Superior temporal gyrus (tissue), 1 donor: ENCODE data around the gene CSNK1A1L.

Experiments
- DNase-seq: peaks from one replicate; pipeline ENCODE4 v3.0.0-alpha.2; 2016; ENCODE audit errors: extremely low spot score

CSNK1A1L gene

GRCh38 chr13:37107456-37107855 lies 2.0 kb upstream of the CSNK1A1L start:
- DNase-seq: no peak

- DNase-seq: no peak
Observed at GRCh38 chr13:37106642-37107041, 1.2 kb upstream of the CSNK1A1L start.

DNA sequence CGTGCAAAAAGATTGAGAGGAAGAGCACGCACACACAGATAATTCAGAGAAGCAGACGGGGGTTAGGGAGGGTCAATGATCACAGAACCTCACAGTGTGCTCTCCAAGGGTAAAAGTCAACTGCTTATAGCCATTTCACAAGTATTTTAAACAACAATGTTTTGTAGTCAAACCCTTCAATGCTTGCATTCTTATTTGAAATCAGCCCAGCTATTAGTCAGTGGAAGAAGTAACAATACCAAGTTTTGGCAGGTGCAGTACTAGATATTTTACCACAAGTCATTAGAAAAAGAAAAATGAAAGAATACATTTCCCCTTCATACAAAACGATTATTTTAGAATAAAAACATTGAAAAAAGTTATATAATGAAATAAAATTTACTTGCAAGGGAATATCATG lies 2.6 kb downstream of the CSNK1A1L start:
- DNase-seq: no peak

- DNase-seq: no peak
Observed at GRCh38 chr13:37101201-37101600, 4.3 kb downstream of the CSNK1A1L start.

- DNase-seq: no peak
Observed at GRCh38 chr13:37100731-37101130, 4.7 kb downstream of the CSNK1A1L start.

DNA sequence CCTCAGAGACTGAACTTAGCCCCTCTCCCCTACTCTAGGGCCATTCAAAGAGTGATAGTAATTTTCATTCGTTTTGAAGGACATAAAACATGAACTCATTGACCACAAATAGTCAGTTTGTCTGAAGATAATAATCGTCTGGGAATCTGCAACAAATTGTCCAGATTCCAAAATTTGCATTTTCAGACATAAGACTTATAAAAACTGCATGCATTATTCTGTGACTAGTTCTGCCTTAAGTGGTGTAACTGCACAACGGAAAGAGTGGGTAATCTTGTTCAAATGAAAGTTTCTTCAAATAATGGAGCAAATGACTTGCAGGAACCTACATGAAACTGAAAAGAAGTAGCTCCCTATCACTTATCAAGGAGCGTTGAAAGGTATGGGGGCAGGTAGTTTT lies 8.4 kb downstream of the CSNK1A1L start:
- DNase-seq: no peak

DNA sequence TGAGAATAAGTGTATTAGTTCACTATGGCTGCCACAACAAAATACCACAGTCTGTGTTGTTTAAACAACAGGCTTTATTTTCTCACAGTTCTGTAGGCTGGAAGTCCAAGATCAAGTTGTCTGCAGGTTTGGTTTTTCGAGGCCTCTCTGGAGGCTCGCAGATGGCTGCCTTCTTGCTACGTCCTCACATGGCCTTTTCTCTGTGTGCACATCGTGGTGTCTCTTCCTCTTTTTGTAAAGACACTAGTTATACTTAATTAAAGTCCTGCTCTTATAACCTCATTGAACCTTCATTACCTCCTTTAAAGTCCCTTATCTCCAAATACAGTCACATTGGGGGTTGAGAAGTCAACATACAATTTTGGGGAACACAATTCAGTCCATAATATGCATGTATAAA lies 10.6 kb downstream of the CSNK1A1L start:
- no peak for DNase-seq

DNA sequence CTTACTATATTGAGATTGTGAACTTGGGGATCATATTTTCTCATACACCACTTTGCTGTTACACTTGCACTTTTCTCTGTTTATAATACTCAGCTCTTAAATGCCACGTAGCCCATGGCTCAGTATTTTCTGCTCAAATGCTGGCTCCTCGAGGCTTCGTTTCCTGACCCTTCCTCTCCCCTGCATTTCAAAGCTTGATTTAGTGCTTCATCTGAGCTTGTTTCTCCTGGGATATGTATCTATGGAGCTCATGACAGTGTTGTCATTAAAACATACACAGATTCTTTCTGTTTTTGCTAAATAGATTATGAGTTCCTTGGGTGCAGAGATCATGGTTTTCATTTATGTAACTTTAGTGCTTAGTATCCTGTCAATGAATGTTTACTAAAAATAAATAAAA lies 11.4 kb downstream of the CSNK1A1L start:
- DNase-seq: no peak

DNA sequence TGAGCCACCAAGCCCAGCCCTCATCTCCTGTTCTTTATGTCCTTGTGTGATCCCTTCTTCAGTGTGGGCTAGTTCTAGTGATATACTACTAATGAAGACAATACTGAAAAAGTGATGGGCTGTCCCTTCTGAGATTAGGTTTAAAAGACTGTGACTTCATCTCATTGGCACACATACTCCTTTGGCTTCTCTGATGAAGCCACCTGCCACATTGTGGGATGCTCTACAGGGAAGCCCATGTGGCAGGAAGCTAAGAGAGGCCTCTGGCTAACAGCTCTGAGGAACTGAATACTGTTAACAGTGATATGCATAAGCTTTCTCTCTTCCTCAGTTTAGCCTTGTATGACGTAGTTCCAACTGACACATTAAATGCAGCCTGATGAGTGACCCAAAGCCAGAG lies 13.6 kb downstream of the CSNK1A1L start:
- DNase-seq: no peak

- no peak for DNase-seq
Observed at GRCh38 chr13:37090912-37091311, 14.6 kb downstream of the CSNK1A1L start.

DNA sequence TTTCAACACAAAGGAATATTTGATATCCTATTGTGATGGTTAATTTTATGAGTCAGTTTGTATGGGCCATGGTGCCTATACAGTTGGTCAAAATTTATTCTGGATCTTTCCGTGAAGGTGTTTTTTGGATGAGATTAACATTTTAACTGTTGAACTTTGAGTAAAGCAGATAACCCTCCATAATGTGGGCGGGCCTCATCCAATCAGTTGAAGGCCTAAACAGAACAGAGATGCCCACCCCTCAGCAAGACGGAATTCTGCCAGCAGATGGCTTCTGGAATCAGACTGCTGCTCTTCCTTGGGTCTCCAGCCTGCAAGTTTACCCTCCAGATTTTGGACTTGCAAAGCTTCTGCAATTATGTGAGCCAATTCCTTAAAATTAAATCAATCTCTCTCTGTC lies 16.0 kb downstream of the CSNK1A1L start:
- no peak for DNase-seq

DNA sequence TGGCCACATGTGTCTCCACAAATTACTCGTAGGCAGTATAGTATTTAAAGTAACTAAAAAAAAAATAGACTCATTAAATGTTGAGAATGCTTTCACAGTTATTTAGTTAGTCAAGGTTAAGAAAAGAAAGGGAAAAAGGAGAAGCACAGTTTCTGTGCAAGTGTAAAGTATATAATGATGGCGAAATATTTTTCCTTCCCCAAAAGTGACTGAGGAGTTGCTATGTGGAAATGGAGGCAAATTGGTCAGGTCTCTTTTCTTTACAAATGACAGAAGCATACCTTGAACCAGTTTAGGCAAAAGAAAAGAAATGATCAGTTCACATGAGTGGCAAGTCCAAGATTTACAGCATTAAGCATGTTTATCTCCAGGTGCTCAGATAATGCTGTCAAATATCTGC lies 18.0 kb downstream of the CSNK1A1L start:
- no peak for DNase-seq

GRCh38 chr13:37085606-37086005 lies 19.9 kb downstream of the CSNK1A1L start:
- DNase-seq: no peak

DNA sequence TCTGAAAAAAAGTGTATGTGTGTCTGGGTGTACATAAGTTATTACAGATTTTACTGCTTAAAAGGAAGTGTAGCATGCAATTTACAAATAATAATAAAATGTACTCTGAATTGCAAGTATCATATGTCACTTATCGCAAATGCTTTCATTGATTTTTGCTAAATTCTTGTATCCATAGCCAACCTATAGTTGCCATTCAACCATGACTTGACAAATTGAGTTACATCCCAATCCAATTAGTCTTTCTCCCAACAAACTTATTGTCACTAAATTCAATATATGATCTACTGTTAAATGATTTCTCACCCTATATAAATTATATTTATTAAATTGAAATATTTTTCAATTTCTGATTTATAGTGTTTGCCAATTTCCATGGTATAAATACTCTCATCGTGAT lies 28.6 kb downstream of the CSNK1A1L start:
- no peak for DNase-seq

- no peak for DNase-seq
Observed at GRCh38 chr13:37075164-37075563, 30.3 kb downstream of the CSNK1A1L start.

GRCh38 chr13:37074703-37075102 lies 30.8 kb downstream of the CSNK1A1L start:
- peak; percentile 59 for DNase-seq

- DNase-seq: no peak
Observed at GRCh38 chr13:37072024-37072423, 33.4 kb downstream of the CSNK1A1L start.

DNA sequence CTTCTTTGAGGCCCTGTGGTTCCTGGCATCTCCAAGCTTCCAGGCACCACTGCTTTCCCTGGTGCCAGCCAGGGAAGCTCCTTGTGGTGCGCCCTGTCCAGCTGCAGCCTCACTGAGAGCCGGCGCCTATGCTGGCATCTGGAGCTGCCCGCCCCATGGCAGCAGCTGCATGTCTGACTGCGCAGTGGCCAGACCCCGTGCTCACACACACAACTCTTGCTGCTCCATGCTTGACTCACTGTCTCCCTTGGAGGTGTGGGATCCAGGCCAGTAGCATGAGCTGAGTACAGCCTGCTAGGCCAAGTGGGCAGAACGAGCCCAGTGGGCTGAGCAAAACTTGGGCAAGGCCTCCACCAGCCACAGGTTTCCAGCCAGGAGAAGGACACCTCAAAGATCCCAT lies 34.5 kb downstream of the CSNK1A1L start:
- DNase-seq: no peak

GRCh38 chr13:37070145-37070695 lies 35.2 kb downstream of the CSNK1A1L start:
- DNase-seq: no peak

- no peak for DNase-seq
Observed at GRCh38 chr13:37069597-37070103, 35.8 kb downstream of the CSNK1A1L start.

- DNase-seq: no peak
Observed at GRCh38 chr13:37068962-37069361, 36.5 kb downstream of the CSNK1A1L start.

DNA sequence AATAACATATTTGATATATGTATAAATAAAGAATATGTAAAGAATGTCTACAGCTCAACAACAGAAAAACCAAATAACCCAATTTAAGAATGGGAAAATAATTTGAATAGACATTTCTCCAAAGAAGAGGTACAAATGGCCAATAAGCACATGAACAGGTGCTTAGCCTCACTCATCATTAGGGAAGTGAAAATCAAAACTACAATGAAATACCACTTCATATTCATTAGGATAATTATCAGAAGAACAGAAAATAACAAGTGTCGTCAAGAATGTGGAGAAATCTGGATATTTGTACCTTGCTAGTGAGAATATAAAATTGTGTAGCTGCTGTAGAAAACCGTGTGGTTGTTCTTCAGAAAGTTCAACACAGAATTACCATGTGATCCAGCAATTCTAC lies 37.6 kb downstream of the CSNK1A1L start:
- no peak for DNase-seq

DNA sequence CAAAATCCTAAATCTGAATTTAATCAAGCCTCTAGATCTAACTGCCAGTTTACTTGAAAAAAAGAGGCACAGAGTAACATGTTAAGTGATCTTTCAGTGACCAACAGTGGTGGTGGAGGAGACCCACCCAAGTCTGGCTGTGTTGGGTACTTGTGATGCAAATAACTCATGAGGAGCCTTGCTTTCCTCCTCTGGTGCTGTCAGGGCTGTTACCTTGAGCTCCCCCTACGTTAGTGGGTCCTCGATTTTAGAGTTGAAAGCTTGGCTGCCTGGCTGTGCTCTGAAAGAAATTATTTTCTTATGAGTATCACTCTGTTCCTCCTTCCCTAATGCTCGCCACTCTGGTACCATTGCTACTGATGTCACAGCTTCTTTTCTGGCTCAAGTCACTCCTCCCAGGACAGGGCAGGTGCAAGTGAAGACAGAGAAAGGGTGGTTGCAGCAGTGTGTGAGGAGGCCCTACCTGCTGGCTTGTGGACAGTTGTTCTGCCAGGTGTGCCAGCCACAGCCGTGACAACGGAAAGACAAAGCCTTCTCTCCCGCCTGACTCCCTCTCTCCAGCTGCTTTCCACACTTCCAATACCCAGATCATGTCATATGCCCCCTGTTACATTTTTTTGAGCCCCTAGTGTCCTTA lies 39.5 kb downstream of the CSNK1A1L start:
- DNase-seq: no peak

GRCh38 chr13:37059848-37060192 lies 45.6 kb downstream of the CSNK1A1L start:
- DNase-seq: no peak
